Parathyroid adenoma (tissue), 2 donors: ENCODE data around the gene SLC8A1.

ENCODE experiments used
- H2AFZ ChIP-seq: fragments of 300-600 bp; sonication (generic); one replicate; pipeline ENCODE4 v1.7.0; 2017; ENCODE audit warnings: antibody characterized with exemption, mild to moderate bottlenecking
- H3K27ac ChIP-seq: fragments of 300-600 bp; sonication (generic); one replicate; pipeline ENCODE4 v1.7.0; 2017
- H3K27me3 ChIP-seq: fragments of 300-600 bp; sonication (generic); one replicate; pipeline ENCODE4 v1.7.0; 2017; ENCODE audit warnings: low read length; ENCODE audit not compliant: control insufficient read depth, insufficient read depth
- H3K36me3 ChIP-seq: fragments of 300-600 bp; sonication (generic); one replicate; pipeline ENCODE4 v1.7.0; 2017; ENCODE audit warnings: low read length; ENCODE audit not compliant: control insufficient read depth, insufficient read depth
- H3K4me1 ChIP-seq: fragments of 300-600 bp; sonication (generic); one replicate; pipeline ENCODE4 v1.7.0; 2017; ENCODE audit warnings: control low read depth
- H3K4me2 ChIP-seq: fragments of 300-600 bp; sonication (generic); one replicate; pipeline ENCODE4 v1.7.0; 2017; ENCODE audit warnings: low read length
- H3K4me3 ChIP-seq: fragments of 300-600 bp; sonication (generic); one replicate; pipeline ENCODE4 v1.7.0; 2017; ENCODE audit warnings: low read depth, low read length
- H3K79me2 ChIP-seq: fragments of 300-600 bp; sonication (generic); one replicate; pipeline ENCODE4 v1.7.0; 2017; ENCODE audit warnings: control low read depth
- H3K9ac ChIP-seq: fragments of 300-600 bp; sonication (generic); one replicate; pipeline ENCODE4 v1.7.0; 2017; ENCODE audit warnings: mild to moderate bottlenecking
- H3K9me3 ChIP-seq: fragments of 300-600 bp; sonication (generic); one replicate; pipeline ENCODE4 v1.7.0; 2017; ENCODE audit warnings: low read length; ENCODE audit not compliant: control insufficient read depth
- TF ChIP-seq, protein P1 (sequence below): fragments of 300-600 bp; sonication (generic); IDR thresholded peaks from one replicate; pipeline ENCODE4 v1.7.0; 2017; ENCODE audit warnings: antibody characterized with exemption, mild to moderate bottlenecking
- donor health status: primary hyperparathyroidism.

SLC8A1 gene

GRCh38 chr2:40106061-40106460, 345.8 kb downstream of the SLC8A1 start:
- H3K36me3 ChIP-seq, result no peaks in the 10 kb centered on the region
- H3K4me2 ChIP-seq, result no peak overlapping the region
- TF ChIP-seq, protein P1, sequence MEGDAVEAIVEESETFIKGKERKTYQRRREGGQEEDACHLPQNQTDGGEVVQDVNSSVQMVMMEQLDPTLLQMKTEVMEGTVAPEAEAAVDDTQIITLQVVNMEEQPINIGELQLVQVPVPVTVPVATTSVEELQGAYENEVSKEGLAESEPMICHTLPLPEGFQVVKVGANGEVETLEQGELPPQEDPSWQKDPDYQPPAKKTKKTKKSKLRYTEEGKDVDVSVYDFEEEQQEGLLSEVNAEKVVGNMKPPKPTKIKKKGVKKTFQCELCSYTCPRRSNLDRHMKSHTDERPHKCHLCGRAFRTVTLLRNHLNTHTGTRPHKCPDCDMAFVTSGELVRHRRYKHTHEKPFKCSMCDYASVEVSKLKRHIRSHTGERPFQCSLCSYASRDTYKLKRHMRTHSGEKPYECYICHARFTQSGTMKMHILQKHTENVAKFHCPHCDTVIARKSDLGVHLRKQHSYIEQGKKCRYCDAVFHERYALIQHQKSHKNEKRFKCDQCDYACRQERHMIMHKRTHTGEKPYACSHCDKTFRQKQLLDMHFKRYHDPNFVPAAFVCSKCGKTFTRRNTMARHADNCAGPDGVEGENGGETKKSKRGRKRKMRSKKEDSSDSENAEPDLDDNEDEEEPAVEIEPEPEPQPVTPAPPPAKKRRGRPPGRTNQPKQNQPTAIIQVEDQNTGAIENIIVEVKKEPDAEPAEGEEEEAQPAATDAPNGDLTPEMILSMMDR, result no peak
- no peaks in the 10 kb centered on the region for H3K27me3 ChIP-seq
- no peak overlapping the region for H2AFZ ChIP-seq
- no peaks in the 10 kb centered on the region for H3K79me2 ChIP-seq
- H3K27ac ChIP-seq, result no peak overlapping the region
- no peaks in the 10 kb centered on the region for H3K9me3 ChIP-seq
- no peak overlapping the region for H3K9ac ChIP-seq
- no peak overlapping the region for H3K4me3 ChIP-seq
- no peaks in the 10 kb centered on the region for H3K4me1 ChIP-seq

DNA sequence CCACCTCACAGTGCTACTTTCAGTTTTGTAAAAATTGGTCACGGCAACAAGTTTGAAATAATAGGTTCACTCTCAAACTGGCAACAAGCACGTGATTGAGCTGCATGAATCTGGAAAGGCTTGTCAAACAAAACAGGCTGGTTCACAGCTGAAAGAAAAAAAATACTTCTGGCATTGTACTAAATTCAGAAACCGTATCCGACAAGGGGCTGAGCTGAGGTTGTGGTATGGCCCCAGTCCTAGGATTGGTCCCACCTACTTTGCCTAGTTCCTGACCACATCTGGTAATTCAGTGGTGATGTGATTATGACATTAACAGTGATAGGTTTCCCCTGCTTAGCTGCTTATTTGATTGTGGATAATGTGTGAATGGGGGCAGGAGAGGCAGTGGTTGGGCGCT, 346.3 kb downstream of the SLC8A1 start:
- Histone ChIP-seq H3K27ac (no peak overlapping the region), H3K36me3 (no peaks in the 10 kb centered on the region), H3K4me3 (no peak overlapping the region), H3K4me2 (no peak overlapping the region), H3K9me3 (no peaks in the 10 kb centered on the region), H2AFZ (no peak overlapping the region), H3K27me3 (no peaks in the 10 kb centered on the region), H3K4me1 (no peaks in the 10 kb centered on the region), H3K9ac (no peak overlapping the region), H3K79me2 (no peaks in the 10 kb centered on the region)
- TF ChIP-seq, protein P1, result no peak

DNA sequence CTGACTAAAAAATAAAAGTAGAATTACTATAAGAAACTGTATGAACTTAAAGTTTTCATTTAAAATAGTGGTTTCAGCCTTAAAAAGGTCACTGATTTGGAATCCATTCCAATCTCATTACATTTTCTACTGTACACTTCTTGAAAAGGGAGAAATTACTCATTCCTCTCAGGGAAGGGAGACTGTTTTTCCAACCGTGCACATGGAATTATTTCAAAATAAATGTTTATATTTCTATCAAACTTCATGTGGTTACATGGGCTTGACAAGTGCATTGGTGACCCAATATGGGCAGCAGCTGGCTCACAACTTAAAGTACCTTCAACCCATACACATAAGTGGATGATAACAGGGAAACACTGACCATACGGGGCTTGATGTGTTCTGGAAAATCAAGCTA, 348.3 kb downstream of the SLC8A1 start:
- Histone ChIP-seq H3K9me3 (no peaks in the 10 kb centered on the region), H3K4me1 (no peaks in the 10 kb centered on the region), H3K27ac (no peak overlapping the region), H3K36me3 (no peaks in the 10 kb centered on the region), H2AFZ (no peak overlapping the region), H3K4me2 (no peak overlapping the region), H3K79me2 (no peaks in the 10 kb centered on the region), H3K4me3 (no peak overlapping the region), H3K27me3 (no peaks in the 10 kb centered on the region), H3K9ac (no peak overlapping the region)
- TF ChIP-seq, protein P1, result no peak

GRCh38 chr2:40103163-40103562, 348.7 kb downstream of the SLC8A1 start:
- Histone ChIP-seq H3K27me3 (no peaks in the 10 kb centered on the region), H3K9ac (no peak overlapping the region), H3K36me3 (no peaks in the 10 kb centered on the region), H3K9me3 (no peaks in the 10 kb centered on the region), H3K27ac (no peak overlapping the region), H3K4me2 (no peak overlapping the region), H2AFZ (no peak overlapping the region), H3K4me1 (no peaks in the 10 kb centered on the region), H3K4me3 (no peak overlapping the region), H3K79me2 (no peaks in the 10 kb centered on the region)
- TF ChIP-seq, protein P1, result no peak

- Histone ChIP-seq H3K4me3 (no peak overlapping the region), H3K27ac (no peak overlapping the region), H3K79me2 (no peaks in the 10 kb centered on the region), H3K9me3 (no peaks in the 10 kb centered on the region), H3K9ac (no peak overlapping the region), H3K4me1 (no peaks in the 10 kb centered on the region), H3K27me3 (no peaks in the 10 kb centered on the region), H3K36me3 (no peaks in the 10 kb centered on the region), H3K4me2 (no peak overlapping the region), H2AFZ (no peak overlapping the region)
- TF ChIP-seq, protein P1, result no peak
Measured at GRCh38 chr2:40102447-40102846, 349.4 kb downstream of the SLC8A1 start.
